Measurements from ENCODE around the gene JMJD8.

Gene JMJD8, protein sequence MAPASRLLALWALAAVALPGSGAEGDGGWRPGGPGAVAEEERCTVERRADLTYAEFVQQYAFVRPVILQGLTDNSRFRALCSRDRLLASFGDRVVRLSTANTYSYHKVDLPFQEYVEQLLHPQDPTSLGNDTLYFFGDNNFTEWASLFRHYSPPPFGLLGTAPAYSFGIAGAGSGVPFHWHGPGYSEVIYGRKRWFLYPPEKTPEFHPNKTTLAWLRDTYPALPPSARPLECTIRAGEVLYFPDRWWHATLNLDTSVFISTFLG

DNA sequence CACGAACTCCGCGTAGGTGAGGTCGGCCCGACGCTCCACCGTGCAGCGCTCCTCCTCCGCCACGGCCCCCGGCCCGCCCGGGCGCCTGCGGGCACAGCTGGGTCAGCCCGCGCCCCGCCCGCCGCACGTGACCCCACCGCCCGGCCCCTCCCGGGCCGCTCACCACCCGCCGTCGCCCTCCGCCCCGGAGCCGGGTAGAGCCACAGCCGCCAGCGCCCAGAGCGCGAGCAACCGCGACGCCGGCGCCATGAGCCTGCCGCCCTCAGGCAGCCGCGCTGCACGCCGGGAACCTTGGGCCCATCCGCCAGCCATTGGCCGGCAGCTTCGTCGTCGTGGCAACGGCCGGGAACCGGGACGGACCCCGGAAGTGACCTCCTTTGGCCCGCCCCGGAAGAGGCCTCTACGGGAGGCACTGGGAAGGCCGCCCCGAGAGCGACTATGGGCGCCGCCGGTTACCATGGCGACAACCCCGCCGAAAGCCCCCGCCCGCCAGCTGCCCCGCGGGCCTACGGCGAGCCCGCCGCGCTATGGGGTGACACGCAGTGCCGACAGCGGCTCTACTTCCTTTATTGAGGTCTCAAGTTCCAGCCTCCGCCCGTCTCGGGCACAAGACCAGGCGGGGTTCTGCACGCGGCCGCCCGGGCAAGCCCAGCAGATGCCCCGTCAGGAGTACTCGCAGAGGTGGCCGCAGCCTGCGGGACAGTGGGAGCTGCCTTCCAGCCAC lies at the start of gene JMJD8:
JMJD8 (minus strand) TSS at position 264 of the 724 bp plus-strand sequence; CDS start at position 249, 15 bp downstream.
- DNase-seq (ENCODE audit: low spot score): peak; percentile 97

DNA sequence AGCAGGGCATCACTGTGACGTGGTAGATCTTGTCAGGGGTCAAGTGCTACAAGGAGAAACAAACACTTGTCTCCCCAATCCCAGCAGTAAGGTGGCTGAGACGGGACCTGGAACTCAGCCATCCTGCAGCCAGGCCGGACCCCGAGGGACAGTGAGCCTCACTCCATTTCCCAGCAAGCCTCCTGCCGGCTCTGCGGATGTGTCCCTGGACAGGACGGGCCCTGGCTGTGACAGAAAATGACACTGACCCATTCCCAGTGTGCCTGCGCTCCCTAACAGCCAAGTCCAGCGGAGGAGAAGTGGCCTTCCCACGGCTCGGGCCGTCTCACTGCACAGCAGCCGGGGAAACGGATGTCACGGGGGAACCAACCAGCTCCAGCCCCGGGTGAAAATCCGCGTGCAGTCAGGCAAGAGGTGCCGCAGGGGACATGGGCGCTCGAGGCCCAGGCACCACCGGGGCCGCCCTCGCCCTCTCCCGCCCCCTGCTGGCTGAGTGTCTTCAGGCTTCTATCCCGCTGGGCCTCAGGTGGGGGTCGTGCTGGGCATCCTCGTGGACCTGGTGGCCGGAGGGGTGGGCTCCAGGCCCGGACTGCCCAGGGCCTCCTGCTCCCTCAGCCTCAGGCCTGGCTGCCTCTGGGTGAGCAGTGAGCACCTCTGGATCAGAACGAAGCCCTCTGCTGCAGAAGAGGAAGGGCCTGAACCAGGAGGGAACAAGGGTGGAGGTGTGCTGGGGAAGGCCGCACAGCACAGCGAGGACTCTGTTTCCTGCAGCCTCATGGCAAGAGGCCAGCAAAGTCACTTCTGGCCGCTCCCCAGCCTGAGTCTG lies 49.5 kb upstream of the JMJD8 start:
- no peak for DNase-seq (ENCODE audit: low spot score)

DNA sequence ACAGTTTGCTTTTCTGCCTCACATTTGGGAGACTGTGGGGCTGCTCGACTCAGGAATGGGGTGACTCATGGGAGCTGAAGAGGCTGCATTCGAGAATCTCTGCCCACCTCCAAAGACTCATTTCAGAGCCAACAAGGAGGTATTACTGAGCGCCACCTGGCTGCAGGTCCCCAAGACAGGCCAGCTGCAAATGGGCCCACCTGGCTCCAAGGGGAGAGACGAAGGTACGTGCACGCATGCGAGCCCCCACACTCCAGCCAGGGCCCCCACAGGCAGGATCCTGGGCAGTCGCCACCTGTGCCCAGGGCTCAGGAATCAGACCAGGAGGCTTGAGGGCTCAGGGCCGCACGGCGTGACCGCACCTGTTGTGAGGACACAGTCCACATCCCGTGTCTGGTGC lies 48.8 kb upstream of the JMJD8 start:
- no peak for DNase-seq (ENCODE audit: low spot score)

DNA sequence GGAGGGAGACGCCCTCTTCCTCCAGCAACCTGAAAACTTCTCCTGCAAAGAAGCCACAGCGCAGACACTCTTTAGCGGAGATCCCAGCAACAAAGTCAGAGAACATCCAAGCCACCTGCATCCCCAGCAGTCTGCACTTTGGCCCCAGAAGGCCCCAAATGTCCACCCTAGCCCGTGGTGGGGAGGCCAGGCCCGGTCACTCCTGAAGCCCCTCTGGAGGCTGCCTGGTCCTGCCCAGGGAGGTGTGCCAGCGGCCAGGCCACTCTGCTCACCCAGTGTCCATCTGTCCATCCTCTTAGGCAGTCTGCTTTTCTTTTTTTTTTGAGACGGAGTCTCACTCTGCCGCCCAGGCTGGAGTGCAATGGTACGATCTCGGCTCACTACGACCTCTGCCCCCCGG lies 48.2 kb upstream of the JMJD8 start:
- DNase-seq (ENCODE audit: low spot score): no peak

DNA sequence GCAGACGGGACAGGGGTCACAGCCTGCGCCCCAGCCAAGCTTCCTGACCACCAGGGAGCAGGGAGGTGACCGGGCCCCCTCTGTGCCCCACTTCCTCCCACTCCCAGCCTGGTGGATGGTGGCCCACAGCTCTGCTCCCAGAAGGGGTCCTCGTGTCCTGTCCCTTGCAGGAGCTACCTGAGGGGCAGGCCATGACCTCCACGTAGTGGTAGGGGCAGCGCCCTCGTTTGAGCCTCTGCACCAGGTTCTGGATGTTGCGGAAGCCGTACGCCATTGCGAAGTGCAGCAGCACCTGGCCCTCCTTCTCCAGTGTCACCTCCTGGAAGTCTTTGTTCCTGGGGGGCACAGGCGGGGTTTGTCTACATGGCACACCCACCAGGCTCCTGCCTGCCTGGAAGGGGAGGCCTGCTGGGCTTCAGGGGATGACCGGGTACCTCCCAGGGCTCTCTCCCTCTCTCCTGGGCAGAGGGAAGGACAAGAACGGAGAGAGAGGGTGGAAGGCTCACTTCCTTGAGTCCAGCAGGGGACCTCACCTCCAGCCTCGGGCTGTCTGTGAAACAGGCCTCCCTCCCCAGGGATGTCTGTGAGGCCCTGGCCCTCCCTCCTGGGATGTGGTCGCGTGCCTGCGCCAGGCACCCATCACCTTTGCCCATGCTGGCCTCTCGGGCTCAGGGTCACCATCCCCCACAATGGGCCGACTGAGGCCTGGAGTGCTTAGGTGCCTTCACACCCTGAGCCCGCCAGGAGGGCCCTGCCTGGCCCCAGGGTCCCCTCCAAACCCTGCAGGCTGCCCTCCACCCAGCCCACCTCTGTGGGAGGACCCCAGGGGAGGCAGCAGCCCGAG lies 46.8 kb upstream of the JMJD8 start:
- DNase-seq (ENCODE audit: low spot score): no peak

DNA sequence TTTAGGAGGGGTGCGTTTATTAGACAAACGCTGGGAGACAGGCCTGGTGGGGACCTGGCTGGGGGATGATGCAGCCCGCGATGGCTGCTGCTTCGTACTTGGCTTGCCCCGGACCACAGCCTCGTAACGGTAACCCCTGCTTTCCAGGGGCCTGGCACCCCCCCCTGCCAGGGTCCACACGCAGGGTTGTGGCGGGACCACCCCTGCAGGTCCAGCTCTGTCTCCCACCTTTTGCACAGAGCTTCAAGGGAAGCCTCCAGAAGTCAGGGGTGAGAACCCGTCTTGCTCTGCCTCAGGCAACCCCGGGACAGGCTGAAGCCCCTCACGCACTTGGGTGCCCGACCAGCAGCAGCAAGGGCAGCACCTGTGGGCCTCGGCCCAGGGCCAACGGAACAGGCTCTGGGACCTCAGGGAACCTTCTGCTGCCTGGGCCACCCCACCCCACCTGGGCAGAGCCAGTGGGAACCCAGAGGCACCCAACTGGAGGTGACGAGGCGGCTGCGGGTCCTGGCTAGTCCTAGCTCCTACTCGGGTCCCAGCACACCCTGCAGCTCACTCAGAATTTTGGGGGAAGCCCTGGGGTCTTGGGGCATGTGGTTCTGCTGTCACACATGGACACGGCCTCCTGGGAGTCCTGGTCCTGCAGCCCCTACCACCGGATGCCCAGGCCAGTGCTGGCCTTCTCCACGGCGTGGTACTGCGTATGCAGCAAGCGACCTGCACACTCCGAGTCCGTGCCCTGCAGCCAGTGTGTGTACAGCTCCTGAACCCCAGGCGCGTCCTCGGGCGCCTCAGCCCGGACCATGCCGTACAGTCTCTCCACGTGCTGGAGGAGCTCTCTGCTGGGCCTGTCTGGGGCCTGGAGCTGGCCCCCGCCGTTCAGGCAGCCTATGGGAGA lies 45.9 kb upstream of the JMJD8 start:
- no peak for DNase-seq (ENCODE audit: low spot score)

DNA sequence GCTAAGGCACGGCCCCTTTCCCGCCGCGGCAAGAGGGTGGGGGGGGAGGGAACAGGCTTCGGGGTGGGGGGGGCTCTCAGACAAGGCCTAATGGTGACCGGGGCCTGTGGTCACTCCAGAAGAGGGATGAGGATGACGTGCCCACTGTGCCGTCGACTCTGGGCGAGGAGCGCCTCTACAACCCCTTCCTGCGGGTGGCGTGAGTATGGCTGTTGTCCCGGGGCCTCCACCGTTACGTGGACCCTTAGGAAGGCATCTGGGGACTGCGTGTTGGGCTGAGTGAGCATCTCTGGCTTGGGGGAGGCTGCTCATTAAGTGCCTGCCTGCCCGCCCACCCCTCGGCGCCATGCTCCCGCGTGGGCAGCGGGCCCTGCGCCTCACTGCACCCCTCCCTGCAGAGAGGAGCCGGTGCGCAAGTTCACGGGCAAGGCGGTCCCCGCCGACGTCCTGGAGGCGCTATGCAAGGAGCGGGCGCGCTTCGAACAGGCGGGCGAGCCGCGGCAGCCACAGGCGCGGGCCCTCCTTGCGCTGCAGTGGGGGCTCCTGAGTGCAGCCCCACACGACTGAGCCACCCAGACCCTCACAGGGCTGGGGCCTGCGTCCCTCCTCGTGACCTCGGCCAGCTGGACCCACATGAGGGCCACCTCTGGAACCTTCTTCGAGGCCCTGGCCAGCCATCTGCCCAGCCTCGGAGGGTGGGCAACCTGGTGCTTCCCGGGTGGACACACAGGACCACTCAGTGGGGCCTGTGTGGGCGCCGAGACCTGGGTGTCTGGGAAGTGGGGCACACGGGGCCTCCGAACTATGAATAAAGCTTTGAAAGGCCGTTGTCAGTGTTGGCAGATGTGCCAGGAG lies 45.0 kb upstream of the JMJD8 start:
- DNase-seq (ENCODE audit: low spot score): no peak

DNA sequence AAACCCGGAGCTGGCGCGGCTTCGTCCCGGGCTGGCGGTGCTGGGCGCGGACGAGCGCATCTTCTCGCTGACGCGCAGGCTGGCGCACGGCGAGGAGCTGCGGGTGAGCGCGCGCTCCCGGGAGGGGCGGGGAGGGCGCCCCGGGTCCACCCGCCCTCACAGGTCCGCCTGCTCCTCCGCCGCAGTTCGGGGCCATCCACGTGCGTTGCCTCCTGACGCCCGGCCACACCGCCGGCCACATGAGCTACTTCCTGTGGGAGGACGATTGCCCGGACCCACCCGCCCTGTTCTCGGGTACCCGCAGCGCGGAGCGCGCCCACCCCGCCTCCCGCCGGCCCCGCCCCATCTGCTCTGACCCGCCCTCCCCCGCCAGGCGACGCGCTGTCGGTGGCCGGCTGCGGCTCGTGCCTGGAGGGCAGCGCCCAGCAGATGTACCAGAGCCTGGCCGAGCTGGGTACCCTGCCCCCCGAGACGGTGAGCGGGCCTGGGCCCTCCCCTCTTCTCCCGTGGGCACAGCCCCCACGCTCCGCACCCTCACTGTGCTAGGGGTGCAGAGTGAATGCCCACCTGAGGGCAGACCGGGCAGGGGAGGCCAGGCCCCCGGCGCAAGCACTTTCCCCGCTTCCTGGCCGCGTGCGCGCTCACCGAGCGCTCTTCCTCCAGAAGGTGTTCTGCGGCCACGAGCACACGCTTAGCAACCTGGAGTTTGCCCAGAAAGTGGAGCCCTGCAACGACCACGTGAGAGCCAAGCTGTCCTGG lies 44.2 kb upstream of the JMJD8 start:
- peak; percentile 81 for DNase-seq (ENCODE audit: low spot score)

DNA sequence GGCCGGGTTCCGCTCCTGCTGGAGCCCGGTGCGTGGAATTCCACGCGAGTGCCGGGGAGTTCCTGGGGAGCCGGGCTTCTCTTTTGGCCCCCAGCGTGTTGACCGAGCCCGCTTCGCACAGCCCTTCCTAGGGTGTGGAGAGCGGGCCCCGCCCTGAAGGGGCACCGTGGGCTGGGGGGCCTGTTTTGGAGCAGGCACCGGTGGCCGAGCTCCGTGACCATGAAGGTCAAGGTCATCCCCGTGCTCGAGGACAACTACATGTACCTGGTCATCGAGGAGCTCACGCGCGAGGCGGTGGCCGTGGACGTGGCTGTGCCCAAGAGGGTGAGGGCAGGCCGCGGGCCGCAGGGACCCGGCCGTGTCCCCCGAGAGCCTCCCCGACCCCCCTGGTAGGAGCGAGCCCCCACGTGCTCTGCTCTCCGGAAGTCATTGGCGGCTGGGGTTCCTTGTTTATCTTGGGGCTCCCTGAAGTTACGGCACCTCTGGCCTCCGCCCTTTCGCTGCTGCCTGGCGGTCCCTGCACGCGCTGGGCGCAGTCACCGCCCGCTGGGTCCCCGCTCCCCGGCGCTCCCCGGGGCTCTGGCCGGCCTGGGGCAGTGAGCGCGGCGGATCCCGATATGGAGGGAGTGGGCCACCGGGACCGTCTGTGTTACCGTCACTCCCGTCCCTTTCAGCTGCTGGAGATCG lies 43.3 kb upstream of the JMJD8 start:
- no peak for DNase-seq (ENCODE audit: low spot score)

DNA sequence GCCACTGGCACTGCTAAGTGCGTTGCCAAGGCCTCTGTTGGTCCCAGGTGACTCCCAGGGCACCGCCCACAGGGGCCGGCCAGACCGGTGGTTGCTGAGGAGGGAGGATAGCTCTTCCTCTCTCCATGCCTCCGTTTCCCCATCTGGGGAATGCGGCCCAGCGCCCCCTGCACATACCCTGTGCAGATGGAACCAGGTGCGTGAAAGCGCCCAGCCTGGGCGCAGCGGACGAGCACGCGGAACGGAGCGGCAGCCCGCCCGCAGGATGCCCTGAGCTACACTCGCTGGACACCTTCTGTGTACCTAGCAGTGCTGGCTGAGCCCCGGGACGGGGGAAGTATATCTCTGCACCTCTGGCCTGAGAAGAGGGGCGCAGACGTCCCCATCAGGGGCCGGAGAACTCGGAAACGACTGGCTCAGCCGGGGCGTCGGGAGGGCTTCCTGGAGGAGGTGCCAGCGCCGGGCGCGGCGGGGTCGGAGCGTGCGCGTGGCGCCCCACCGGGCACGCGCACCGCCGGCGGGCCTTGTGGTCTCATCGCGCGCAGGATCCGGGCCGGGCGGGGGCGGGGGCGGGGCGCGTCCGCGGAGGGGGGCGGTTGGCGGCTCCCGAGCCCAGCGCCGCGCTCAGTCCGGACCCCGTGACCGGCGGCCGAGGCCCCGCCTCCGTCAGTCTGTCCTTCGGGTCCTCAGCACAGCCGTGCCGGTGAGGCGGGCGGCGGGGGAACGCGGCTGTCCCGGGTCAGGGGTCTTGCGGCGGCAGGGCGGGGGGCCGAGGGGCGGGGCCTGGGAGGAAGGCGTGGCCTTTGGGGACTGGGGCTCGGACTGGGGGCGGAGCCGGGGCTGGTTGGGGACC lies 42.5 kb upstream of the JMJD8 start, which contains the start of the genes CCDC78 and HAGHL:
CCDC78 (minus strand) TSS at position 6 of the 853 bp plus-strand sequence. CDS start 76 bp downstream, outside the sequence.
HAGHL (plus strand) TSS at position 669 of the 853 bp plus-strand sequence. CDS start 404 bp downstream, outside the sequence.
- peak; percentile 81 for DNase-seq (ENCODE audit: low spot score)

DNA sequence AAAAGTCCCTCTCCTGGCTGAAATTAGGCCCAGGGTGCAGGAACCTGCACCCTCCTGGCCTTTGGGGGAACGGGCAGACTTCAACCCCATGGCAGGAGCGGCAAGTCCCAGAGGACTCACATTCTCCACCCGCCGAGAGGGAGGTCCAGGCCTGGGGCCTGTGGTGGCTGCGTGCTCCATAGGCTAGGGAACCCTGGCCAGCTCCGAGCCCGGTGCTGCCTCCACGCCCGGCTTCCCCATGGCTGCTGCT lies 42.0 kb upstream of the JMJD8 start:
- no peak for DNase-seq (ENCODE audit: low spot score)

DNA sequence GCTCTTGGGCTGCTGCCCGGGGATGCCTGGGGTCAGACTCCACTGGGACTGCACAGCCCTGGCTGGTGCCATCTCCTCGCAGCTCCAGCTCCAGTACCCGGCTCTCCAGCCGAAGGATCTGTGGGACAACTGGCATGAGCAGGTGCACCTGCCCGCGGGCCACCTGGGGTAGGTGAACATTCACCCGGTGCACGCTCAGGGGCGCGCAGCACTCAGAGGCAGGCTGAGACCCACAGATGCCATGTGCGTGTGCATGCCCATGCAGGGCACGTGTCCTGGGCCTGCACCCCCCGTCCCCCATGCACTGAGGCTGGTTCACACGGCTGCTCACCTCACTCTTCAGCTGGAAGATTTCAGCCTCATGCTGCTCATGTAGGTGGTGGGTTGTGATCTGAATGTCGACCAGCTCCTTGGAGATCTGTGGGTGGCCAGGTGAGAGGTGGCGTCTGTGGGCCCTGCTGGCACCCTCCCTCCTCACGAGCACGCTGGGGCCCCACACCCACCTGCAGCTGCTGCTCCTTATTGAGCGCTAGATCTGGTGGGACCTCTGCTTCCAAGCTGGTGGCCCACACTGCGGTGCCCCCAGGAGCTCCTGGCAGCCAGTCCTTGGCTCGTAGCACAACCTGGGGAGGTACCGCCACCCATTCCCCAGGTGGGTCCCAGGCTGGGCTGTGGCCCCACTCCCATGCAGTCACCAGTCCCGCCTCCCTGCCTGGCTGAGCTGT lies 41.5 kb upstream of the JMJD8 start:
- no peak for DNase-seq (ENCODE audit: low spot score)

DNA sequence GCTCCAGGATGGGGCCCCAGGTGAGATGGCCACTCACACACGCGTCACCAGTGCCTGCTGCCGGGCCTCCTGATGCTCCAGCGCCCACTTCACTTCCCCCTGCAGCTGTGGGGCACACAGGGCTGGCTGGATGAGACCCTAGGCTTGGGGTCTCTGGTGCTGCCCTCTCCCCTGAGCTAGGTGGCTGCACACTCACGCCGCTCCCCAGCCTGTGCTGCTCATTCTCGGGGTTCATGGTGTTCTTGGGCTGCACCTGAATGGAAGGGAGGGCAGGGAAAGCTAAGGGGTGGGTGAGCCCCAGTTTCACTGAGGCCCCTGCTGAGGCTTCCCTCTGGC lies 40.9 kb upstream of the JMJD8 start:
- DNase-seq (ENCODE audit: low spot score): no peak

DNA sequence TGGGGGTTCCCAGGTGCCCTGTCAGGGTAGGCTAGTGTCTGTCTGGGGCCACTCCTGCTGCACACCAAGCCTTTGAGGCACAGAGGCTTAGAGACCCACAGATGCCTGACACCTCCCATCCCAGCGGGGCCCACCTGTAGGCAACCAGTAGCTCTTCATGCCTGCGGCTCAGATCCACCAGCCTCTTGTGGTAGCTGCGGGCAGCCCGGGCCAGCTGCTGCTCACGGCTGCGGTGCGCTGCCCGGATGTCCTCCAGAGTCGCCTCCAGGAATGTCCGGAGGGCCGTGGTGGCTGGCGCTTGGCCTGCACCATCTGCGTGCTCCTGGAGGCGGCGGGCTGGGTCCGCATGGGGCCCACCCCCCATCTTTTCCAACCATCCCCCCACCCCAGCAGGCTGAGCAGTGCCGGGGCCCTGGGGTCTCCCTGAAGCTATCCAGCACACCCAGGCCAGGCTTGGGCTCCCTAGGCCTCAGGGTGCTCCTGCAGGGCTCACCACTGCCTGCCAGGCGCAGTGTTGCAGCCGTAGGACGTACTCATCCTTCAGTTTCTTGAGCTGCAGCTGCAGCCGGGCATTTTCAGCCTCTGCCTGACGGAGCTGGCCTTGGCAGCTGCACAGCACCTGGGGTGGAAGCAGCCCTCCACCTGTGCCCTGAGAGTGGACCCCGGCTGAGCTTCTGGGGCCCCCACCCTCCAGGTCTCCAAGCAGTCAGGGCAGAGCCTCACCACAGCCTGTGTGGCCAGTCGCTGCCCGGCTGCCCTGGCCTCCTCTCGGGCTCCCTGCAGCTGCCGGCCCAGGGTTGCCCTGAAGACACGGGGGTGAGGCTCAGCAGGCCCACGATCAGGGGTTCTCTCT lies 40.3 kb upstream of the JMJD8 start:
- DNase-seq (ENCODE audit: low spot score): no peak

DNA sequence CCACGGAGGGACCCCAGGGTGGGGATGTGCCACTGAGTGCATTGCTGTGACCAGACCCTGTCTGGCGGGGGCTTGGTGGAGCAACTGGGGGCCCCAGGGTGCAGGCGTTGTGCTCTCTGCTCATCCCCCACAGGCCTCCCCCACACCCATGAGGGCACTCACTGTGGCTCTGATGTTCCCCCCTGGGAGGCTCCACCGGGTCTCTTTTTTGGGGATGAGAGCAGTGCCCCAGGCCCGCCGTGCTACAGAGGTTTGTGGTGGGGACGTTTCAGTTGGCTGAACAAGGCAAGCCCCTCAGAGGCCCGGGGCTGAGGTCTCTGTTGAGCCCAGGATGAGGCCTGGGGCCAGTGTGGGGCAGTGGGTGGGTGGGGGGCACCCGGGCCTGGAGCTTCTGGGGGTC lies 39.6 kb upstream of the JMJD8 start:
- DNase-seq (ENCODE audit: low spot score): no peak

All from HuH-7.5 (cell line).